HEK293T (cell line): ENCODE results near the gene UBC.
"Not testable (repeated sequence)": the region's sequence is repeated elsewhere in the genome, so short reads cannot be mapped to it uniquely, and the experiment has no call there.

Experiments used
- CTCF ChIA-PET: fragments of 350-600 bp; formaldehyde crosslinking; extraction: SDS; loops from one replicate; lab custom pipeline; 2021; ENCODE audit warnings: antibody characterized with exemption, inconsistent platforms; lab: Yijun Ruan, JAX
- POLR2A ChIA-PET: fragments of 350-600 bp; formaldehyde crosslinking; extraction: SDS; loops from one replicate; lab custom pipeline; 2020; ENCODE audit warnings: antibody characterized with exemption, inconsistent platforms; lab: Yijun Ruan, JAX
- DNase-seq: peaks from one replicate; pipeline ENCODE4 v3.0.0; 2012; ENCODE audit warnings: mixed read lengths; ENCODE audit errors: extremely low spot score
- ARNT ChIP-seq: fragments of 450-650 bp; IDR thresholded peaks from 2 replicates; pipeline ENCODE4 v1.6.1; 2017; ENCODE audit warnings: mild to moderate bottlenecking
- BHLHE40 ChIP-seq: fragments of 450-650 bp; IDR thresholded peaks from 2 replicates; pipeline ENCODE4 v1.6.1; 2016; ENCODE audit warnings: mild to moderate bottlenecking, moderate library complexity, borderline replicate concordance
- CTBP1 ChIP-seq: fragments of 450-650 bp; IDR thresholded peaks from 2 replicates; pipeline ENCODE4 v1.6.1; 2016; ENCODE audit warnings: borderline replicate concordance
- ELF4 ChIP-seq: fragments of 450-650 bp; IDR thresholded peaks from 2 replicates; pipeline ENCODE4 v1.6.1; 2017; ENCODE audit warnings: antibody characterized with exemption
- FOXA1 ChIP-seq: fragments of 450-650 bp; IDR thresholded peaks from 2 replicates; pipeline ENCODE4 v1.6.1; 2016; ENCODE audit warnings: mild to moderate bottlenecking
- FOXK2 ChIP-seq: fragments of 450-650 bp; IDR thresholded peaks from 2 replicates; pipeline ENCODE4 v1.6.1; 2016; ENCODE audit warnings: mild to moderate bottlenecking
- FOXM1 ChIP-seq: fragments of 450-650 bp; IDR thresholded peaks from 2 replicates; pipeline ENCODE4 v1.6.1; 2017; ENCODE audit warnings: mild to moderate bottlenecking, borderline replicate concordance
- HDGF ChIP-seq: fragments of 450-650 bp; IDR thresholded peaks from 2 replicates; pipeline ENCODE4 v1.6.1; 2017; ENCODE audit warnings: antibody characterized with exemption, borderline replicate concordance
- L3MBTL2 ChIP-seq: fragments of 450-650 bp; conservative IDR thresholded peaks from 2 replicates; pipeline ENCODE4 v1.6.1; 2016; ENCODE audit warnings: mild to moderate bottlenecking
- LEF1 ChIP-seq: fragments of 450-650 bp; IDR thresholded peaks from 2 replicates; pipeline ENCODE4 v1.6.1; 2017; ENCODE audit warnings: mild to moderate bottlenecking, borderline replicate concordance
- NFRKB ChIP-seq: fragments of 450-650 bp; IDR thresholded peaks from 2 replicates; pipeline ENCODE4 v1.6.1; 2016; ENCODE audit warnings: mild to moderate bottlenecking, moderate library complexity
- PKNOX1 ChIP-seq: fragments of 450-650 bp; IDR thresholded peaks from 2 replicates; pipeline ENCODE4 v1.6.1; 2016
- SP1 ChIP-seq: fragments of 450-650 bp; IDR thresholded peaks from 2 replicates; pipeline ENCODE4 v1.6.1; 2017
- SUZ12 ChIP-seq: fragments of 450-650 bp; IDR thresholded peaks from 2 replicates; pipeline ENCODE4 v1.6.1; 2016; ENCODE audit warnings: mild to moderate bottlenecking
- TARDBP ChIP-seq: fragments of 450-650 bp; IDR thresholded peaks from 2 replicates; pipeline ENCODE4 v1.6.1; 2016
- ZNF384 ChIP-seq: fragments of 450-650 bp; IDR thresholded peaks from 2 replicates; pipeline ENCODE4 v1.6.1; 2016

Gene UBC

GRCh38 chr12:124928912-124929530 is 14.6 kb upstream of the UBC start:
- CTCF ChIA-PET: no interaction called here
- POLR2A ChIA-PET: no interaction called here
- no peak for TF ChIP-seq FOXA1
- TF ChIP-seq FOXK2: no peak
- no peak for TF ChIP-seq HDGF
- TF ChIP-seq CTBP1: no peak
- TF ChIP-seq NFRKB: no peak
- TF ChIP-seq TARDBP: no peak
- TF ChIP-seq LEF1: no peak
- TF ChIP-seq SP1: no peak
- no peak for TF ChIP-seq ELF4
- no peak for TF ChIP-seq ARNT
- no peak for TF ChIP-seq L3MBTL2
- no peak for DNase-seq

GRCh38 chr12:124928095-124928911 is 13.9 kb upstream of the UBC start:
- DNase-seq: no peak
- ChIA-PET CTCF (interaction anchor here (1.9 kb wide), 1 partner anchor 22 kb away, joined by 7 read pairs; no protein-coding TSS in a partner anchor), POLR2A (interaction anchor here (0.7 kb wide), 1 partner anchor 11 kb away, joined by 4 read pairs; no protein-coding TSS in a partner anchor)
- no peak for TF ChIP-seq LEF1
- no peak for TF ChIP-seq L3MBTL2
- no peak for TF ChIP-seq SUZ12
- TF ChIP-seq PKNOX1: no peak
- no peak for TF ChIP-seq ZNF384
- no peak for TF ChIP-seq NFRKB

GRCh38 chr12:124927201-124928094 is 13.0 kb upstream of the UBC start:
- CTCF ChIA-PET: interaction anchor here (1.9 kb wide), 1 partner anchor 21 kb away, joined by 7 read pairs; no protein-coding TSS in a partner anchor
- TF ChIP-seq CTBP1 (no peak), LEF1 (peak; percentile 29; the same call in 1 of the 2 replicates), ZNF384 (peak; percentile 95), L3MBTL2 (0 out of 2 replicates have a peak, but pooled peaks have one; percentile 9)

GRCh38 chr12:124925782-124926181 is 11.3 kb upstream of the UBC start:
- CTCF ChIA-PET, DNase-seq: not testable (repeated sequence)
- POLR2A ChIA-PET: interaction anchor here (1.2 kb wide), 1 partner anchor 11 kb away, joined by 5 read pairs; the partner anchor contains the start of gene UBC

More at GRCh38 chr12:124927201-124928094, 13.0 kb upstream of the UBC start:
- DNase-seq: peak; percentile 77
- POLR2A ChIA-PET: interaction anchor here (0.7 kb wide), 1 partner anchor 10 kb away, joined by 4 read pairs; no protein-coding TSS in a partner anchor

- TF ChIP-seq FOXK2 (no peak), HDGF (no peak)
- CTCF ChIA-PET: interaction anchor here (1.8 kb wide), 1 partner anchor 15 kb away, joined by 7 read pairs; no protein-coding TSS in a partner anchor
- no peak for DNase-seq
- POLR2A ChIA-PET: no interaction called here
These were observed 10.7 kb upstream of the UBC start for GRCh38 chr12:124925117-124925516.

GRCh38 chr12:124923905-124924734 is 9.7 kb upstream of the UBC start:
- DNase-seq: no peak
- TF ChIP-seq FOXM1 (no peak), SUZ12 (no peak), ZNF384 (no peak), ELF4 (no peak), ARNT (no peak), TARDBP (no peak), SP1 (no peak), FOXA1 (no peak), BHLHE40 (no peak), HDGF (no peak), FOXK2 (no peak), L3MBTL2 (no peak), NFRKB (no peak), PKNOX1 (no peak), CTBP1 (no peak), LEF1 (no peak)
- POLR2A ChIA-PET: interaction anchor here (1.9 to 3.5 kb wide), 3 partner anchors 9 to 15 kb away, joined by 9 to 29 read pairs (median 9); partner anchors contain the start of gene UBC
- CTCF ChIA-PET: interaction anchor here (1.8 kb wide), 1 partner anchor 16 kb away, joined by 7 read pairs; no protein-coding TSS in a partner anchor
